Stimulated activated CD8-positive, alpha-beta memory T cell treated with anti-CD3 and anti-CD28 coated beads, Interleukin-7, amount 100 ng/mL, for 1 hour (primary cell): ENCODE measurements around the gene SSMEM1.
"Not testable (repeated sequence)": the region's sequence is repeated elsewhere in the genome, so short reads cannot be mapped to it uniquely, and the experiment has no call there.

Source experiments
- DNase-seq, 2 donors: peaks; one replicate each; pipeline ENCODE4 v3.0.0-alpha.2; 2020; ENCODE audit warnings: low read depth in 2 of 2

The SSMEM1 gene

DNA sequence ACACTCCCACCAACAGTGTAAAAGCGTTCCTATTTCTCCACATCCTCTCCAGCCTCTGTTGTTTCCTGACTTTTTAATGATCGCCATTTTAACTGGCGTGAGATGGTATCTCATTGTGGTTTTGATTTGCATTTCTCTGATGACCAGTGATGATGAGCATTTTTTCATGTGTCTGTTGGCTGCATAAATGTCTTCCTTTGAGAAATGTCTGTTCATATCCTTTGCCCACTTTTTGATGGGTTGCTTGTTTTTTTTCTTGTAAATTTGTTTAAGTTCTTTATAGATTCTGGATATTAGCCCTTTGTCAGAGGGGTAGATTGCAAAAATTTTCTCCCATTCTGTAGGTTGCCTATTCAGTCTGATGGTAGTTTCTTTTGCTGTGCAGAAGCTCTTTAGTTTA lies 42.0 kb downstream of the SSMEM1 start:
- DNase-seq = not testable (repeated sequence)

DNA sequence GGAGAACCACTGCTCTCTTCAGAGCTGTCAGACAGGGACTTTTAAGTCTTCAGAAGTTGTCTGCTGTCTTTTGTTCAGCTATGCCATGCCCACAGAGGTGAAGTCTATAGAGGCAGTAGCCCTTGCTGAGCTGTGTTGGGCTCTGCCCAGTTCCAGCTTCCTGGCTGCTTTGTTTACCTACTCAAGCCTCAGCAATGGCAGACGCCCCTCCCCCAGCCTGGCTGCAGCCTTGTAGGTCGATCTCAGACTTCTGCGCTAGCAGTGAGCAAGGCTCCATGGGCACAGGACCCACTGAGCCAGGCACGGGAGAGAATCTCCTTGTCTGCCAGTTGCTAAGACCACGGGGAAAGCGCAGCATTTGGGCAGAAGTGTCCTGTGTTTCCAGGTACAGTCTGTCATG lies 46.9 kb downstream of the SSMEM1 start:
- DNase-seq = no peak

DNA sequence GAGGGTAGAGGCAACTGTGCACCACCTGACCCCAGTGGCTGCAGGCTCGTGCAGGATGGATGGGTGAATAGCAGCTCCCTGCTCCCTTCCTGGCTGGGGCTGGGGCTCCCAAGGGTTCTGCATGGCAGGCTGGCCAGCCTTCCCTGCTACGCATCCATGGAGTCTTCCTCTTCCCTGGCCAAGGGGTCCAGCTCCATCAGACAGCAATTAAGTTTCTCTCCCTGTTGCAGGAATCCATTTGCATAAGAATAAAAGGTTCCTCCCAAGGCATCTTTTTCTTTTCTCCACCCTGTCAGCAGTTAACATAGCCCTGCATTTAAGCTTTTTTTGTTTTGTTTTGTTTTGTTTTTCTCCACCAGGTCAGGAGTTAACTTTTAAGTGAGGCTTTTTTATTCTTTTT lies 49.0 kb downstream of the SSMEM1 start:
- no peak for DNase-seq

DNA sequence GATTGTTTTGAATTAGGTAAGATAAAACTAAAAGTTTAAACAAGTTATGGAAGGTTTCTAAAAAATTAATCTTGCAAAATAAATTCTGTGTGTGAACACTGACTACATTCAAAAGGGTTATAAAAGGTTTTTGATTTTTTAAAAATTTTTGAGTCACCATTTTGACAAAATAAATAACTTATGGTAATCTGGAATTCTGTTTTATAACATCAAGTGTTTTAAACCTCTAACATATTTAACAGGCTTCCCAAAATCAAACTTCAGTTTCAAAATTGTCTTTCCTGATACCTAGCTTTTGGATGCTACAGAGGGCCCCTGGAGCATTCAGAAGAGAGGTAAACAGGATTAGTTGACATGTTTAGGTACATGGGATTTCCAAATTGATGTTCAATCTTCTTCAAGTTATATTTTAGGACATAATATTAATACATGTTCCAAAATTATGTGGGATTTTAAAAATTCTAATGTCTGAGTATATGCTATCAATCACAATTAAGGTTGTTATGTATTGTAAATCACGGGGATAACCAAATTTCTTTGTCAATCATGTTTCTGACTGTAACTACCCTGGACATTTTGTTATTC lies 50.9 kb downstream of the SSMEM1 start:
- DNase-seq = no peak

DNA sequence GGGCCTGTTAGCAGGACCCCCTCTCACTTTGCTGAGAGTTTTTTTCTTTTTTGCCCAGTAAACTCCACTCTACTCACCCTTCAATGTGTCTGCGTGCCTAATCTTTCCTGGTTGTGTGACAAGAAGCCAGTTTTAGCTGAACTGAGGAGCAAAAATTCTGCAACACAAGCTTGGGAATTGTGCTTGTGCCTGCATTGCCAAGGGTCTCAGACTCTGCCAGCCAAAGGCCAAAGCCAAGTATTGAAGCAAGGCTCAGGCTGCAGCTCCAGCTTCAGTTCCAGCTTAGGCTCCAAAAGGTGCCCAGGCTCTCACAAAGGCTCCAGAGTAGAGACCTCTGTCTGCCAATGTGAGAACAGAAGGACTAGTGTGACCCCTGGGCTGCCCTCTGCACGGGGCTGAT lies 54.8 kb downstream of the SSMEM1 start:
- no peak for DNase-seq

DNA sequence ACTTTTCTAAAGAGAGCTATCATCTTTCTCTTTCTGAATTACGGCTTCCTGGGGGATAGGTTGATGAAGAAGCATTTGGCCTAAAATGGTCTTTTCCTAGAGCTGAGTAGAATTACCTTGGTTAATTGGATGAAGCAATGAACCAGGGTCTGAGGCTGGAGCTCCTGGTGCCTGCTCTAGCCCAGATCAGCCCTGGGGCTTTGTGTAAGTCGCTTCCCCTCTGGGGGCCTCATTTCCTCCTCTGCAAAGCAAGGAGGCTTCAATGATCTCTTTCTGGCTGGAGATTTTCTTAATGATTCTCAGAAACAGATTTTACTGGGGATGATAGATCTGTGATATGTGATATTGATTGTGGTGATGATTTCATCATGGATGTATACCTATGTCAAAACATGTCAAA lies 55.5 kb downstream of the SSMEM1 start:
- DNase-seq = no peak
